ENCODE measurements around the gene ABHD17A. TPM values are rescaled to one million over a fixed set of nuclear protein-coding genes. Genes with fewer than 3 reads are reported as not detected.

The ABHD17A gene
- total and polyA plus RNA-seq, 2 of the 8 experiments (the other 6 are each of a cell fraction or from before 2014, with no cell fraction given) = 41.2 to 87.4 TPM

GRCh38 chr19:1933942-1934341, 48.6 kb upstream of the ABHD17A start (continued):
- TF ChIP-seq SIX5 (IDR thresholded peaks at IDR 0.05; ENCODE audit: low read depth, low read length) = no peak
- no peak for TF ChIP-seq SIRT6 (IDR thresholded peaks at IDR 0.05; ENCODE audit: low read length)
- TF ChIP-seq, protein P1, sequence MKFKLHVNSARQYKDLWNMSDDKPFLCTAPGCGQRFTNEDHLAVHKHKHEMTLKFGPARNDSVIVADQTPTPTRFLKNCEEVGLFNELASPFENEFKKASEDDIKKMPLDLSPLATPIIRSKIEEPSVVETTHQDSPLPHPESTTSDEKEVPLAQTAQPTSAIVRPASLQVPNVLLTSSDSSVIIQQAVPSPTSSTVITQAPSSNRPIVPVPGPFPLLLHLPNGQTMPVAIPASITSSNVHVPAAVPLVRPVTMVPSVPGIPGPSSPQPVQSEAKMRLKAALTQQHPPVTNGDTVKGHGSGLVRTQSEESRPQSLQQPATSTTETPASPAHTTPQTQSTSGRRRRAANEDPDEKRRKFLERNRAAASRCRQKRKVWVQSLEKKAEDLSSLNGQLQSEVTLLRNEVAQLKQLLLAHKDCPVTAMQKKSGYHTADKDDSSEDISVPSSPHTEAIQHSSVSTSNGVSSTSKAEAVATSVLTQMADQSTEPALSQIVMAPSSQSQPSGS (IDR thresholded peaks at IDR 0.05; ENCODE audit: low read length) = no peak
